GM21723 (cell line): ENCODE data around the gene PYGM.
A peak's percentile ranks its signal among the peaks of the same experiment; 100 is the strongest.

ENCODE experiments used
- ATAC-seq: cut with Tn5 transposase; IDR thresholded peaks from one replicate; pipeline ENCODE4 v1.9.1; 2021; ENCODE audit warnings: mild to moderate bottlenecking, moderate library complexity; ENCODE audit not compliant: unreplicated experiment

Gene PYGM

DNA sequence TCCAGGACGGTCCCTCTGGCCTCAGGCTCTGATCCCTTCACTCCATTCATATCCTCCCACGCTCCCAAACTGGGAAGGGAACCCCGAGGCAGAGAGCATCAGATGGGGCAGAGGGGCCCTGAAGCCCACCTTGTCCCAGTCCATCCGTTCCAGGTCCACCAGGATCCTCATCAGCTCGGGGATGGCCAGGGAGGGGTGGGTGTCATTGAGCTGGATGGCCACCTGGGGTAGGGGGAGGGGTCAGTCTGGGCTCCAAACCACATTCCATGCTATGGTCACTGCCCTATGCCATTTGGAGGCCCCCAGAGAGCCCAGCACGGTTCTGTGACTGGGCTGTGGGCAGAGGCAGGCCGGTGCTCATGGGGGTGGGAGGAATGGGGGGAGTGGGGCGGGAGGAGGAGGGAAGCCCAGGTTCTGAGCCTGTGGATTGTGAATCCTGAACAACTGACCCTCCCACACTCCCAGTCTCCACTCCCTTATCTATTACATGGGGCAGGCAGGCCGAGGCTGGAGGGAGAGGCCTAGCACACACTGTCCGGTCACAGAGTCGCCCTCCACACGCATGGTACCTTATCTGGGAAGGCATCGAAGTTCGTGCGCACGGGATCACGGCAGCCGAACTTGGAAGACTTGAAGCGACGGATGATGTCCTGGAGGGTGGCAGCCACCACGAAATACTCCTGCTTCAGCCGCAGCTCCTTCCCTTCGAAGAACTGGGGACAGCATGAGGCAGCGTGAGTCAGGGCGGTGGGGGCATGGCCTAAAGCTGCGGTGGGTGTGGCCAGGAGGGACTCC lies 5.5 kb downstream of the PYGM start:
- ATAC-seq = no peak

DNA sequence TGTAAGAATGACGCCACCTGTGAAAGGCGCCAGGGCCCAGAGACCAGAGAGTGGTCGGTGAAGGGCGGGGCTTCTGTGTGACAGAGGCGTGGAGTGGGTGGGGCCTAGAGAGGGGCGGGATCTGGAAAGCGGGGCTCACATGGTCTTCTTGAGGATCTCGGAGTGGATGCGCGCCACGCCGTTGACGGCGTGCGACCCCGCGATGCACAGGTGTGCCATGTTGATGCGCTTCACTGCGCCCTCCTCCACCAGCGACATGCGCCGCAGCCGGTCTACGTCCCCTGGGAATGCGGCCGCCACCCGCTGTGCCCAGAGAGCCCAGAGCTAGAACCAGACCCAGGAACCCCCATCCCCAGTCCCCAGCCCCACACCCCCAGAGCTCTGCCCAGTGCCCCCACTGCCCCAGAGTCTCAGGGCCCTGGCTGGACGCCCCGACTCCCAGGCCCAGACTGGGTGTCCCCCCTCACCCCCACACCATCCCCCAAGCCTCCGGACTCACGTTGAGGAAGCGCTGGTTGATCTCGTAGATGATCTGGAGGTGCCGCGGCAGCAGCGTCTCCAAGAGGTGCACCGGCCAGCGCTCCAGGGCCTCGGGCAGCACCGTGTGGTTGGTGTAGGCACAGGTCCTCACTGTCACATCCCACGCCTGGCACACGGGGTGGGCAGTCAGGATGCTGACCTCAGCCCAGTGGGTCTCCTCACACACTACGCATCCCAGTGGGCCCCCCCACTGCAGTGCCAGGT lies 6.2 kb downstream of the PYGM start:
- no peak for ATAC-seq

DNA sequence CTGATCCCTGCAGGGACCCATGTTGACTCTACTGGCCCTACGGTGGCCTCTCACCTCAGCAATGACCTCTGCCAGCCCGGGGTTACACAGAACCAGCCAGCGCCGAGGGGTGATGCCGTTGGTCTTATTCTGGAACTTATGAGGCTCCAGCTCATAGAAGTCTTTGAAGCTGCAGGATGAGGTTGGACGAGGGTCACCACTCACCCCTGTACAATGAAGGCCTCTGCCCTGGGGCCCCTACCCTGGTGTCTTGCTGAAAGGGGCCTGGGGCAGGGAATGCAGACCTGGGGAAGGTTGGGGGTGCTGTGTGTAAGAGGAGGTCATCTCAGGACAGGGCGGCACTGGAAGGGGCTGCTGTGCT lies 6.8 kb downstream of the PYGM start:
- ATAC-seq = no peak

DNA sequence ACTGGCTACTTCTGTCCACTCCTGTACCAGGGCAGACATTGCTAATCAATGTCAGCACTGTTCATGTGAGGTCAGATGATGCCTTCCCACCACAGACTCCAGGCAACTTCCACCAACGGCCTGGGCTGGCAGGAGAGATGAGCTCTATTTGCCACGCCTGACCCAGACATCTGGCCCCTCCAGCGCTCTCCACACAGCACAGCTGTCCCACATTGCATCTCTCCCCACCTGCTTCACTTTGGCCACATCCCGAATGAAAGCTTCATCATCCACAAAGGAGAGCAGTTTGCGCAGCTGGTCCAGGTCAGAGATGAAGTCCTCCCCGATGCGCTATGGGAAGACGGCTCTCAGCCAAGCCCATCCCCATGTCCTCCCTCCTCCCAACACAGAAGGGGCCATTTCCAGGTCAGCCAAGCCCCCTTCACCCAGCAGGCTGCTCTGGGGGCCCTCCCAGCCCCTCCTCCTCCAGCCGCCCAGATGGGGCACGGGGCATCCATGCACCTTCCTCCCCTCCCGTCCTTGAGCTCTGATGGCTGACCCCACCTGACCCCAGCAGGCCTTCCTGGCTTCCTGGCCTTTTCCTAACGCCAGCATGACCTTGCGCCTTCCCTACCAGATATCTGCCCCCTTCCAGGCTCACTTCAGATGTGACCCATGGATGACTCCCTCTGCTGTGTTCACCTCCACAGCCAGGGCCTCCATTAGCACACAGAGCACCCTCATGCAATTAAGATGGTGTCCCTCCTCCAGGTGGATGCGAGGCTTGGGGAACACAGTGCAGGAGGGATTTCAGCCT lies 7.4 kb downstream of the PYGM start:
- ATAC-seq = no peak

DNA sequence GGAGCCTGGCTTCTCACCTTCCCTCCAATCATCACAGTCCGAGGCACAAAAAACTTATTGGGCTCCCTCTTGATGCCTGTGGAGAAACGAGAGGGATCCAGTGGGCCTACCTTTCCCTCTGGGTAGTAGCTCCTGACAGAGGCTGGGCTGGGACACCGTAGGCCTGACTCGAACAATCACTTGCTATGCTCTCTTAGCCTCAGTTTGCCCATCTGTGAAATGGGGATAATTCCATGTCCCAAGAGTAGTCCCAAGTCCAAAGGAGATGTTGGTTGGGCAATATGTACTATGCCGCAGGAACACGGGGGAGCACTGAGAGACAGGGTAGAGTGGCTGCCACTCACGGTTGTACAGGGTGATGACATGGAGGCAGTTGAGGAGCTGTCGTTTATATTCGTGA lies 8.2 kb downstream of the PYGM start:
- no peak for ATAC-seq

DNA sequence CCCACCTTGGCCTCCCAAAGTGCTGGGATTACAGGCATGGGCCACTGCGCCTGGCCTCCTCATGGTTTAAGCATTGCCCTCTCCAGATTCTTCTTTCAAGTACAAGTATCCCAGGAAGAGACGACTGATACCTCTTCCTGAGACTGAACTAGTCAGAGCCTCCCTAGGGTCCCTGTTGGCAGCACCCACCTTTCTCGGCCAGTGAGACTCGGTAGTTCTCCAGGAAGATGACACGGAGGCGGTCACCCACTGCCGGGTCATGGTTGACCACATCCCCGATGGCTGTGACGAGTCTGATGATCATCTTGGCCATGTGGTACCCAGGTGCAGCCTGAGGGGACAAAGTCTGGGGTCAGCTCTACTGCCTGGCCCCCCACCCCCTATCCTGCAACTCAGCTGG lies 8.6 kb downstream of the PYGM start:
- ATAC-seq = no peak

DNA sequence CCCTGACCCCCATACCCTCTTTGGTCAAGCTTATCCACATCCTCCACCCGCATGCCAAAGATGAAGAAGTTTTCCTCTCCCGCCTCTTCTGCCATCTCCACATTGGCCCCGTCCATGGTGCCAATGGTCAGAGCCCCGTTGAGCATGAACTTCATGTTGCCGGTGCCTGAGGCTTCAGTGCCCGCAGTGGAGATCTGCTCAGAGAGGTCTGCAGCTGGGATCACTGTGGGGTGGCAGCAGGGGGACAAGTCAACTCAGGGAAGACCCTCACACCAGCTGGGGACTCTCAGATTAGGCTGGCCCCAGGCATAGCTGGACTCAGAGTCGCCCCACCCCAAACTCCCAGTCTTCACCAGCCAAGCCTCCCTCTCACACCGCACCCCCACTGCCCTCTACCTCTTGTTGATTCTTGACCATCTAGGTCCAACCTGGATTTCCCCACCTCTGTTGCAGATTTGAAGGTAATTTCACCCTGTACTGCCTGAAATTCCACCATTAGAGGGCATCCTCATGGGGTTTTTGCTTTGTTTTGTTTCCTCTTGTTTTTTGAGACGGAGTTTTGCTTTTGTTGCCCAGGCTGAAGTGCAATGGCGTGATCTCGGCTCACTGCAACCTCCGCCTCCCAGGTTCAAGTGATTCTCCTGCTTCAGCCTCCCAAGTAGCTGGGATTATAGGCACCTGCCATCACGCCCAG lies 9.3 kb downstream of the PYGM start:
- ATAC-seq = no peak

DNA sequence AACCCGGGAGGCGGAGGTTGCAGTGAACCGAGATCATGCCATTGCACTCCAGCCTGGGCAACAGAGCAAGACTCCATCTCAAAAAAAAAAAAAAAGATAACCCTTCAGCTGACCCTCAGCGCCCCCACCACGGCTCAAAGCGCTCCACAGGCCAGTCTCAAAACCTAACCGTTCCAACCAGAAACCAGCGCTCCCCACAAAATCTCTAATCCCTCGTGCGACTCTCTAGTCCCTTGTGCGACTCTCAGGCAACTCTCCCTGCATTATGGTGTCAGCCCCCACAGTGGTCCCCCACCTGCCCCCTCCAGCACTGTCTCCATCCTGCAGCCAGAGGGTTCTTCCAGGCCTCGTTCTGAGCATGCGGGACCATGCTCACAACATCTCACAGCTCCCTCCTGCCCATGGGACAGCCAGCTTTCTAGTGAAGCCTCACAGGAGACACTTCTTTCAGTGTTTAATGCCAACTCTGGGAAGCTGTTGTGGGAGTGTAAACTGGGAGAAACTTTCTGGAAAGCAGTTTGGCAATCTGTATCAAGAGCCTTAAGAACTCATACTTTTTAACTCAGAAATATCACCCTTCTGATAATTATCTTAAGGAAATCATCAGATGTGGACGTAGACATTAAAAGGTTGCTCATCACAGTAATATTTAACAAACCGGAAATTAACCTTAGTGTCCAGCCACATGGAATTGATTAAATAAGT lies 11.7 kb downstream of the PYGM start:
- no peak for ATAC-seq

DNA sequence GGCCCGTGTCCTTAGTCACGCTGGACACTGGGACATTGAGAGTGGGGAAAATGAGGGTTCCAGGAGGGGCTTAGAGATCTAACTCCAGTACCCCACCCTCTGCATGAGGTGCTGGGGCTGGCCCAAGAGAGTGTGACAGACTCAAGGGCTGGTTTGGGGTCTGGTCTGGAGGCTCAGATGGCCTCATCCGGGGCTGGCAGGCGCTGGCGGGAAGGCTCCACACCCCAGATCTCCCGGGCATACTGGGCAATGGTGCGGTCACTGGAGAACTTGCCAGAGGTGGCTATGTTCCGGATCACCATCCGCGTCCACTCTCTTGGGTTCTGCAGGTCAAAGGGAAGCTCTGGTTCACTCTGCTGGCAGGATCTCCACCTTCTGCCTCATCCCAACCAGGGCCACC lies 13.3 kb downstream of the PYGM start:
- no peak for ATAC-seq

DNA sequence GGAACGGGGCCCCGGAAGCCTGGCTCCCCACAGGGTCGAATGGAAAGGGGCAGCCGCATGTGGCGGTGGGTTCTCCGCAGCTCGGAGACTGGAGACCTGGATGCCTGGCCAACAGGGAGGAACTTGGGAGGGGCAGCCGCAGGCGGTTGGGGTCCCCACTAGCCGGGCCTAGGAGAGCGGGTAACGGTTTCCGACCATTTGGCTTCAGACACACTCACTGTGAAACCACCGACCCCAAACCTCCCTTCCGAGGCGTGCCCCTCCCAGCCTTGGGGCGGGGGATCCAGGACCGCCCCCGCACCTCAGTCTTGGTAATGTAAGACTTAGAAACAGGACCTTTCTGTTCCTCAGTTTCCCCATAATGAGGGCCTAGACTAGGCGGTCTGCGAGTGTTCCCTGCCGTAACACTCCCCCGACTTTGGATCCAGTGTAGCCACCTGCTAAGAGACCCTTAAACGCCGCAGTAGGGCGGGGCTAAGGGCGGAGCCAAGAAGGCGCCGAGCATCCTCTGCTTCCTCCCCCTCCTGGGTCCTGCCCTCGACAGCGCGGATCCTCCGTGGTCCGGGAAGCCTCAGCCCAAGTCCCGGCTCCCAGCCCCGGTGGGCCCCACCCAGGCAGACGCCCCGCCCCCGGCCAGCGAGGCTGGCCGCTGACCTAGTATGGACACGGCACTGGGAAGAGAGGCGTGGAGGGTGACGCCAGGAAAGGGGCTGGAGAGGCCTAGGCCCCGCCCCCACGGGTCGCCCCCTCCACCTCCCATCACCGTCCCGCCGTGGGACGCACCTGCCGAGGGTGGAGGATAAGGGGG lies 14.0 kb downstream of the PYGM start:
- peak; percentile 44 for ATAC-seq

DNA sequence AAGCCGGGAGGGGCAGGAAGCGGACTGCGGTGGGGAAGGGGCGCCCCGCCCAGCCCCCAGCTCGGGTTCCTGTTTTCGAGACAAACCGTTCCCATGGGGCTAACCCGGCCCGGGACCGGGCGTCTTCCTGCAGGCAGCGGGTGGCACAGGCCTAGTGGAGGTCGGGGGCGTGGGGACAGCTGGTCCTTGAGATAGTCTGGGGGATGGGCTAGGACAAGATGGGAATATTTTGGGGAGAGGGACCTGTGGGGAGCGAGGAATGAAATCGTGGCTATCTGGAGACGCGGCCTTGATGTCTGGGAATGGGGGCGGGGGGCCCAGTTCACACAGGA lies 14.6 kb downstream of the PYGM start:
- no peak for ATAC-seq

DNA sequence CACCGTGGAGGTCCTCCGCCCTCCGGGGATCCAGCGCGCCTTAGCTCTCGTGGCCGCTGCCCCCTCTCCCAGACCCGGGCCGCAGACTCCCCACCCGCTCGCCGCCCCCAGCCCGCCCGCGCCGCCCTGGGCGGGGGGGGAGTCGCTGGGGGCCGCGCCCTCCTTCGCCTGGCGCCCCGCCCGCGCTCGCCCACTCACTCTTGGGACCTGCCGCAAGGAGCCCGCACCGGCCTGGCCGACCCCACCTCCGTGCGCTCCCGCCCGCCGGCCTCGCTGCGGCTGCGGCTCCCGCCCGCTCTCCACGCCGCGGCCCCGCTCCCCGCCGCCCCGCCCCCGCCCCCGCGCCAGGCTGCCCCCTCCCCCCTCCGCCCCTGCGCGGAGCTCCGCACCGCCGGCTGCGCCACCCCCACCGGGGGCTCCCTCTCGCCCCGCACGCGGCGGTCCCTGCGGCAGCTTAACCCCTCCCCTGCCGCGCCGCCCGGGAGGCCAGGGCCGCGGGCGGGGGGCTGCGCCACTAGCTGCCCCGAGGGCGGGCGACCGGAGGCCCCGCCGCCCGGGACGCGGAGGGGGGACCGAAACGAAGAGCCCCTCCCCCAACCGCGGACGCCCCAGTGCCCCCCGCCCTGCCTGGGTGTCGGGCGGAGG lies 15.1 kb downstream of the PYGM start:
- no peak for ATAC-seq

DNA sequence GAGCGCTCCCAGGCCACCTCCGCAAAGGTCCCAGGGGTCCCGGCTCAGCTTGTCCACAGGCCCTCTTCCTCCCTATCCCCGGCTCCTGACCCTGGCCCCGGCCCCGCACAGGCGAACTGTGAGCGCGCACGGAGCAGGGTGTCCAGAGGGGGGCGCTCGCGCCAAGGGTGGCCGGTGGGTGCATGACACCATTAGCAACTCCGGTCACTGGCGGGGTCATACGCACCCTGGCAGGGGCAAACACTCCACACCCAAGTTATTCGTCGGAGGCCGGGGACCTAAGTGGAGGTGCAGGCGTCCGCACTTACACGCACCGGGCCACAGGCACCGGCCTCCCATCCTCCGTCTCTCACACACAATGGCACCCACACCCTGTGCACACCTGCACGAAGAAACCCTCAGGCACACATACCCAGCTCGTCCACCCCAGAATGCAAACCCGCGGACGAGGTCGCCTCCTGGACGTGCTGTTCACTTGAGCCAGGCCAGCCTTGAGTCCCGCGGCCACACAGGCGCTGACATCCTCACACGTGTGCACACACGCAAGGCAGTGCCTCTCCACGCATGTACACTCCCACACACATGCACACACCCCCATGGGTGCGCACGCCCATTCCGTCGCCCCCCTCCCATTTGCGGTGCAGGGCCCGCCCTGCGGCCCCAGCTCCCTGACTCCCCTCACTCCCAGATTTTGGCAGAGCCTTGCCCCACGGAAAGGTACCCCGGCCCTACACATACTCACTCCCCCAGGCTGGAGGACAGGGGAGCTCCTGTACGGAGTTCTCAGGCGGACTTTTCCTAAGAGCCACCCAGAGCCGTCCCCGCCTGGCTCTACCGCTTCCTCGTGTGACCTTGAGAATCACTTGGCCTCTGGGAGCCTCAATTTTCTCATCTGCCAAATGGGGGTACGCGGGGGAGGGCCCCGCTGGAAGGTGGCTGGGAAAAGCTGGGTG lies 15.9 kb downstream of the PYGM start, which contains the start of gene RASGRP2:
TSS of gene RASGRP2 (minus strand) at position 552 of the 953 bp plus-strand sequence. CDS start 1,276 bp downstream, outside the sequence.
- ATAC-seq = no peak

DNA sequence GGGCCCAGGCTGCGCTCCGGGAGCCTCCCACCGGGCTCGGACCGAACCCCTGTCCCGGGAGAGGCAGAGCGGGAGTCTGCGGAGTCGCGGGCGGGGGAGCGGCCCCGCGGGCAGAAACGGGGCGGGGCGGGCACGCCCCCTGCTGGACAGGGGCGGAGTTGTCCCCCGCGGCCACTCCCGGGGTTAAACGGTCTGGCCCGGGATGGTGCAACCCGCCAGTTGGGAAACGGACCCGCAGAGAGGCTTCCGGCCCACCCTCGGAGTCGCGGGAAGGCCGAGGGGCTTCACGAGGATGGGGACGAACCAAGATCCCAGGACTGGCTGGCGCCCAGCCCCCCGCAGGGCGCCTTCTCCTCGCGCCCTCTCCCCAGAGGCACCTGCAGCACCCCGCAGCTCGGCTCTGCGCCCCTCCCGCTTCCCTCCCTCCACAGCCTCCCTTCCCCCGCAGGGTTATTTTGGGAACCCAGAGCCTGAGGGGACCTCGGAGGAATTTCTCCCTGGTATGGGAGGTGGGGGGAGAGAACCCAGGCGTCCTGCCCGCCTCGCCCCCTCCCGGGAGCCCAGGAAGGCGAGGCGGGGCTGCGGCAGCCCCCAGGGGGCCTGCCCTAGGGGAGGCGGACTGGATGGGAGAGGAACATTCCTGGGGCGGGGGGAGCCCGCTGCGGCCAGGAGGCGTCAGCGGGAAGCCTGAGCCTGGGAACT lies 16.7 kb downstream of the PYGM start:
- no peak for ATAC-seq

DNA sequence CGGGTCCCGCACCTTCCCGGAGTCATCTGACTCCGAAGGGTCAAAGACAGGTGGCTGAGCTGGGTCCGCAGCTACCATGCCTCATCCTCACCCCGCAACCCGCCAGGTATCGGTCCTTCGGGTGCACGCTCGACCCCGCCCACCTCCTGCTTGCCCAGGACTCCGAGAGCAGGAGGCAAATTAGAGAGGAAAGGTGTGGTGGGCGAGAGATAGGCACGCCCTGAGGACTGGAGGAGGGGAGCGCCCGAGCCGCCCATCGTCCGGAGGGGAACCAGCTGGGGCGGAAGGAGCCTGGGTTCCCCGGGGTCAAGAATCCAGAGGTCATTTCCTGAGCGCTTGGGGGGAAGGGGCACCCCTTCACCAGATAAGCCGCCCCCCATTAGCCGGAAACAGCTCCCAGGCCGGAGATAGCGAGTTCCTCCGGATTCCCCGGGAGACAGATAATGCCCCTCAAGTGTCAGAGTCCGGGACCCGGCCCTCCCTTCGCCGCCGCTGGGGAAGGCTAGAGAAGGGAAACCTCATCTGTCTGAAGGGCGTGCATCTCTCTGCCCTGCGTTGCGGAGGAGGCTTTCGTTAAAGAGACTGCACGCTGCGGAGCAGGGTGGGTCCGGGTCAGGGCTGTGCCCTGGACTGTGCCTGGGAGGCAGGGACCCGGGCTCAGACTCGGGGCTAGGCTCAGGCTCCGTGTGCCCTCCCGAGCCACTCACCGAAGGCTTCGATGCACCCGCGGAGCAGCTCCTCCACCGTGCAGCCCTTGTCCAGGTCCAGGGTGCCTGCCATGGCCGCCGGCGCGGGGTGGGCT lies 17.5 kb downstream of the PYGM start:
- ATAC-seq = no peak

DNA sequence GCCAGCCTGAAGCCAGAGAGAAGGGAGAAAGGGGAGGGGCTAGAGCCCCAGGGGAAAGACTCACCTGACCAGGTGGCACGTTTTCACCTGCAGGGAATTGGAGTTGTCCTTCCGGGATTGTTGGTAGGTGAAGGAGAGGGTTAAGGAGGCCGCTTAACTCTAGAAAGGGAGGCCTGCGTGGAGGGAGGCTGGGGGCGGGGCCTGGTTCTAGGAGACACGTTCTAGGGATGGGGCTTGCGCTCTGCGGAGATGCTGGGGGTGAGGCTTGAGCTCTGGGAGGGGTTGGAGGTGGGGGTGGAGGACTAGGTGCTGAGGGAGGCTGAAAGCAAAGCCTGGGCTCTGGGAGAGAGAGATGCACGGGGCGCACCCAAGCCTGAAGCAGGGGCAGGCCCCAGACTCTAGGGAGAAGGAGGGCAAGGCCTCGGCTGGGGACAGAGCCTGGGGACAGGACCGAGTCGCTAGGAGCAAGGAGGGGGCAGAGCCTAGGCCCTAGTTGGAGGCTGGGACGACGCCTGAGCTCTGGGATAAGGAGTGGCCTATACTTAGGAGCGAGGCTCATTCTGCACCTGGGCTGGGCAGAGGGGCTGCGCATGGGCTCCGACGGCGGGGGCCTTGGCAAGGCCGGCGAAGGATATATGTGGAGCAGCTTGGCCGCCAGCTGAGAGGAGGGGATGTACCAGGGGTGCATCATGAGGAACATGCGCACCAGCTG lies 18.2 kb downstream of the PYGM start:
- ATAC-seq = no peak
